Measurements from ENCODE around the gene KLHL7. TPM values are rescaled to one million over a fixed set of nuclear protein-coding genes. Genes with fewer than 3 reads are reported as not detected.

KLHL7 gene
- total RNA-seq, 4 donors from 2014 or later, result 20.3 to 35.0 (median 27.2) TPM

DNA sequence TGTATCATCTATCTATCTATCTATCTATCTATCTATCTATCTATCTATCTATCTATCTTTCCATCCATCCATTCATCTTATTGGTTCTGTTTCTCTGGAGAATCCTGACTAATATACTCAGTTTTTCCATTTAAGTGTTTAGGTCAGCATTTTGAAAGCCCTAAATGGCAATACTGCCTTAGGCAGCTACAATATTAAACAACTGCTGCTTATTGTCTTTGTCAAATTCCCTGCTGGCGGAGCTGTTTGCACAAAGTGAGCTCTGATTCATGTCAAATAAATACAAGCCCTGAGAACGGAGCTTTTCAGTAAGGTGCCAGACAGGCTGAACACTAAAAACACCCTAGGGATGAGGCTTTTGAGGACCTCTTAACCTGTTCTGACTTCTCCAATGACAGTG, 7.1 kb upstream of the KLHL7 start:
- no peak overlapping the region for H3K4me3 ChIP-seq (replicated peaks in 1 of 3)
- no peak for DNase-seq
- H3K36me3 ChIP-seq, result no peaks in the 10 kb centered on the region
- H3K27me3 ChIP-seq, result no peaks in the 10 kb centered on the region
- TF ChIP-seq, protein P1, sequence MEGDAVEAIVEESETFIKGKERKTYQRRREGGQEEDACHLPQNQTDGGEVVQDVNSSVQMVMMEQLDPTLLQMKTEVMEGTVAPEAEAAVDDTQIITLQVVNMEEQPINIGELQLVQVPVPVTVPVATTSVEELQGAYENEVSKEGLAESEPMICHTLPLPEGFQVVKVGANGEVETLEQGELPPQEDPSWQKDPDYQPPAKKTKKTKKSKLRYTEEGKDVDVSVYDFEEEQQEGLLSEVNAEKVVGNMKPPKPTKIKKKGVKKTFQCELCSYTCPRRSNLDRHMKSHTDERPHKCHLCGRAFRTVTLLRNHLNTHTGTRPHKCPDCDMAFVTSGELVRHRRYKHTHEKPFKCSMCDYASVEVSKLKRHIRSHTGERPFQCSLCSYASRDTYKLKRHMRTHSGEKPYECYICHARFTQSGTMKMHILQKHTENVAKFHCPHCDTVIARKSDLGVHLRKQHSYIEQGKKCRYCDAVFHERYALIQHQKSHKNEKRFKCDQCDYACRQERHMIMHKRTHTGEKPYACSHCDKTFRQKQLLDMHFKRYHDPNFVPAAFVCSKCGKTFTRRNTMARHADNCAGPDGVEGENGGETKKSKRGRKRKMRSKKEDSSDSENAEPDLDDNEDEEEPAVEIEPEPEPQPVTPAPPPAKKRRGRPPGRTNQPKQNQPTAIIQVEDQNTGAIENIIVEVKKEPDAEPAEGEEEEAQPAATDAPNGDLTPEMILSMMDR (IDR thresholded peaks at IDR 0.05), result no peak
- TF ChIP-seq POLR2A (IDR thresholded peaks at IDR 0.05), result no peak
- H3K4me1 ChIP-seq, result no peaks in the 10 kb centered on the region
- H3K27ac ChIP-seq, result no peak overlapping the region
- H3K9me3 ChIP-seq, result no peaks in the 10 kb centered on the region
- 52 to 65% methylated on average over 2 of the region's 2 CpGs for WGBS, 2 donors
- intact Hi-C loops (cut with DNase I), result no loop called here

- no peaks in the 10 kb centered on the region for H3K9me3 ChIP-seq
- no peak for TF ChIP-seq POLR2A (IDR thresholded peaks at IDR 0.05)
- TF ChIP-seq, protein P1 (IDR thresholded peaks at IDR 0.05), result no peak
- no peak overlapping the region for H3K27ac ChIP-seq
- no peaks in the 10 kb centered on the region for H3K27me3 ChIP-seq
- H3K4me1 ChIP-seq, result no peaks in the 10 kb centered on the region
- no peak for DNase-seq
- H3K36me3 ChIP-seq, result no peaks in the 10 kb centered on the region
- H3K4me3 ChIP-seq (replicated peaks in 1 of 3), result no peak overlapping the region
- 48 to 51% methylated on average over 2 of the region's 2 CpGs for WGBS, 2 donors
- intact Hi-C loops (cut with DNase I), result no loop called here
These were observed 4.9 kb upstream of the KLHL7 start for GRCh38 chr7:23100697-23101096.

DNA sequence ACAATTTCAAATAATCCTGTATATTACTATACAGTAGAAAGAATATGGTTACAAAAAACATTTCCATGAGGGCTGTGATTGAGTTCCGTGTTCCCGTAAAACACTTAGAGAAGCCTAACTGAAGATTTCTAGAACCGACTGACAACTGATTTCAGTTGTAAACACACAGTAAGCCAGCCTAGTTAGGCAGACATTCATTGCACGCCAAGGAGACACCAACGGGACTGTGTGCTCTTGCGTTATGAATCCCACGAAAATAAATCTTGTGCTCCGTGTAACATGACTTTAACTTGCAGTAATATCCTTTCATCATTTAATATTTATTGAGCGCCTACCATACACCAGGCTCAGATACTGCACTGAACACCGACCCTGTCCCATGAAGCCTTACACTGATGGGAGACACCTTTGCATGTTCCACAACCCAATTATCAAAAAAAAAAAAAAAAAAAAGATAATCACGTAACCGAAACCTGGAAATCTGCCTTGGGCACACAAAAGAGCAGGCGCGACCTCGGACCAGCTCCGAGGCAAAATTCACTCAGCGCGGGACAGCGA, 420 bp upstream of the KLHL7 start:
- DNase-seq, result no peak
- intact Hi-C loops (cut with DNase I), result loop anchor here (5.0 kb wide), 1 partner anchor 77 kb away; the partner anchor contains the start of gene NUP42
- Histone ChIP-seq H3K4me1 (peaks cover 4 to 12% of the 10 kb centered on the region in 2 donors), H3K27ac (peak overlapping the region in 1 of 3 donors; percentile 94), H3K9me3 (no peaks in the 10 kb centered on the region), H3K4me3 (replicated peaks in 1 of 3) (peak overlapping the region; percentile 31 to 97 (median 90)), H3K27me3 (no peaks in the 10 kb centered on the region), H3K36me3 (no peaks in the 10 kb centered on the region)
- no peak for TF ChIP-seq POLR2A (IDR thresholded peaks at IDR 0.05)
- TF ChIP-seq, protein P1 (IDR thresholded peaks at IDR 0.05), result no peak
- 1 to 2% methylated on average over 19 of the region's 19 CpGs for WGBS, 2 donors

DNA sequence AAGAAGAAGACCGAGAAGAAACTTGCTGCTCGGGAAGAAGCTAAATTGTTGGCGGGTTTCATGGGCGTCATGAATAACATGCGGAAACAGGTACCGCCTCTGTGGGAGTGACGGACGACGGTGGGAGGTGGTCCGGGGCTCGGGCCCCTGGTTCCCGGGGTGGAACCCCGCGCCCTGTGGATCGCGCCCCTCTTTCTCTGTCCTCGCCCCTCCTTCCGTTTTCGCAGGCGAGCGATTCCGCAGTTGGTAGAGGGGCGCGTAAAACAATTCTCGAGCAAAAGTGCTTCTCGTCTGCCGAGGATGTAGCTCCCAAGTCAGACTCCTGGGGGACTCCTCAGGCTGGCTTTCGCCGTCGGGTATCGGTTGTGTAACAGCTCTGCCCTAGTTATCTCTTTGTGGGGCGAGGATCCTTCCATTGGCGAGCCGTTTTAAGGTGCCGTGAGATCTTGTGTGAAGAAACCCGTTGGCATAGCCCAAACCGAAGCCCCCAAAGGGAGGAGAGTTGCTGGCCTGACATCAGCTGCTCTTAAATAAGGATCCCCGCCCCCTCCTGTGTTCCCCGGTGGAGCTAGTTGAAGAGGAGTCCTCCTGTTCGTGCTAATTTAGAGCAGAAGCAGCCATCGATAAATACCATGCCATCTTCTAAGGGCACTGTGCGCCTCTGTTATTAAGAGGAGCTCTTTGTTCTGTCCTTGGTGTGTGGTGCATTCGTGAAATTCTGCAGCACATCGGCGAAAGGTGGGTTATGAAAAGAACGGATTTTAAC, 655 bp downstream of the KLHL7 start:
- 0 to 1% methylated on average over 29 to 38 of the region's 46 CpGs for WGBS, 2 donors
- Histone ChIP-seq H3K4me1 (peaks cover 4 to 12% of the 10 kb centered on the region in 2 donors), H3K4me3 (replicated peaks in 1 of 3) (peak overlapping the region; percentile 31 to 97 (median 90)), H3K27ac (peak overlapping the region; percentile 81 to 94 (median 83)), H3K9me3 (no peaks in the 10 kb centered on the region), H3K36me3 (no peaks in the 10 kb centered on the region), H3K27me3 (no peaks in the 10 kb centered on the region)
- peak; percentile 47 to 55 for DNase-seq
- intact Hi-C loops (cut with DNase I), result loop anchor here (5.0 kb wide), 1 partner anchor 76 kb away; the partner anchor contains the start of gene NUP42
- no peak for TF ChIP-seq POLR2A (IDR thresholded peaks at IDR 0.05)
- TF ChIP-seq, protein P1 (IDR thresholded peaks at IDR 0.05), result peak in 1 of 6 experiments; percentile 14

Measured in thyroid gland (tissue), 4 donors.